ENCODE data around the gene C4BPA.

Gene C4BPA

GRCh38 chr1:207129053-207129452, 25.0 kb downstream of the C4BPA start:
- in situ Hi-C loops (cut with MboI; ENCODE audit: low sequenced_read_pairs, unreplicated experiment) = no loop called here
- DNase-seq (ENCODE audit: low spot score) = no peak
- TF ChIP-seq, protein P1, sequence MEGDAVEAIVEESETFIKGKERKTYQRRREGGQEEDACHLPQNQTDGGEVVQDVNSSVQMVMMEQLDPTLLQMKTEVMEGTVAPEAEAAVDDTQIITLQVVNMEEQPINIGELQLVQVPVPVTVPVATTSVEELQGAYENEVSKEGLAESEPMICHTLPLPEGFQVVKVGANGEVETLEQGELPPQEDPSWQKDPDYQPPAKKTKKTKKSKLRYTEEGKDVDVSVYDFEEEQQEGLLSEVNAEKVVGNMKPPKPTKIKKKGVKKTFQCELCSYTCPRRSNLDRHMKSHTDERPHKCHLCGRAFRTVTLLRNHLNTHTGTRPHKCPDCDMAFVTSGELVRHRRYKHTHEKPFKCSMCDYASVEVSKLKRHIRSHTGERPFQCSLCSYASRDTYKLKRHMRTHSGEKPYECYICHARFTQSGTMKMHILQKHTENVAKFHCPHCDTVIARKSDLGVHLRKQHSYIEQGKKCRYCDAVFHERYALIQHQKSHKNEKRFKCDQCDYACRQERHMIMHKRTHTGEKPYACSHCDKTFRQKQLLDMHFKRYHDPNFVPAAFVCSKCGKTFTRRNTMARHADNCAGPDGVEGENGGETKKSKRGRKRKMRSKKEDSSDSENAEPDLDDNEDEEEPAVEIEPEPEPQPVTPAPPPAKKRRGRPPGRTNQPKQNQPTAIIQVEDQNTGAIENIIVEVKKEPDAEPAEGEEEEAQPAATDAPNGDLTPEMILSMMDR (IDR thresholded peaks at IDR 0.05; ENCODE audit: borderline replicate concordance, control extremely low read depth, extremely low read depth, insufficient read depth, missing control alignments) = no peak

GRCh38 chr1:207130252-207131036, 26.4 kb downstream of the C4BPA start:
- in situ Hi-C loops (cut with MboI; ENCODE audit: low sequenced_read_pairs, unreplicated experiment) = no loop called here
- DNase-seq (ENCODE audit: low spot score) = no peak
- TF ChIP-seq, protein P1 (IDR thresholded peaks at IDR 0.05; ENCODE audit: borderline replicate concordance, control extremely low read depth, extremely low read depth, insufficient read depth, missing control alignments) = no peak

DNA sequence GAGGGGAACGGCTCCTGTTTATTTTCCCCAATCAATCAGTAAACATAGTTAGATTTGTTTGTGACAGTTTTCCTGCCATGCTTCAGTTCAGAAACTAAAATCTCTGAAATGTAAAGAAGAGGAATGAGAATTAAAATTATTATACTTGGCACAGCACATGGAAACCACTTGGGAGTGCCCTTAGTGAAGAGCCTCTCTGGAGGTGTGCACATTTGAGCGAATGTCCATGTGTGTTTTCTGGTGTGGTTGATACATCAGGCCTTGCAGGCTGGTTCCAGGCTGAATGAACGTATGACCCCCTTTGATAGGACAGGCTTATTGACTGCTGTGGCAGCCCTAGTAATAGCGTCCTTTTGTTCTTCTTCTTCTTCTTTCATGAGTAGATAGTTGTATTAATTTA, 27.1 kb downstream of the C4BPA start:
- TF ChIP-seq, protein P1 (IDR thresholded peaks at IDR 0.05; ENCODE audit: borderline replicate concordance, control extremely low read depth, extremely low read depth, insufficient read depth, missing control alignments) = no peak
- no peak for DNase-seq (ENCODE audit: low spot score)
- in situ Hi-C loops (cut with MboI; ENCODE audit: low sequenced_read_pairs, unreplicated experiment) = no loop called here

DNA sequence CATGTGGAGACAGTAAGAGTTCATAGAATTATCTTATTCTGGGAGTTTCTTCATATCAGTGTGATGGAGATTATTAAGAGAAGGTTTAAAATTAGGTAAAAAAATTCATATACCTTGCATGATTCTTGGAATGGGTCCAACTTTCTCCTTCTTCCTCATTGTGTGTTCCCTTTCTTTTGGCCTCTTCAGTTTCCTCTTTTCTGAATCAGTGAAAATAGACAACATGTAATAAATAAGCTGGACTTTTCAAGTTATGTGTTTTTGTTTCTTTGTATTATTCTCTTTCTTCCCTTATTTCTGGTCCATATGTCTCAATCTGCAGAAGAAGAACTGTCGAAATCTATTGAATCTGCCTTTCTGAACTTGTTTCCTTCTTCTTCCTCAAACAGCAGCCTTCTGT, 30.5 kb downstream of the C4BPA start:
- in situ Hi-C loops (cut with MboI; ENCODE audit: low sequenced_read_pairs, unreplicated experiment) = no loop called here
- no peak for DNase-seq (ENCODE audit: low spot score)
- TF ChIP-seq, protein P1 (IDR thresholded peaks at IDR 0.05; ENCODE audit: borderline replicate concordance, control extremely low read depth, extremely low read depth, insufficient read depth, missing control alignments) = no peak

- TF ChIP-seq, protein P1 (IDR thresholded peaks at IDR 0.05; ENCODE audit: borderline replicate concordance, control extremely low read depth, extremely low read depth, insufficient read depth, missing control alignments) = no peak
- DNase-seq (ENCODE audit: low spot score) = no peak
- in situ Hi-C loops (cut with MboI; ENCODE audit: low sequenced_read_pairs, unreplicated experiment) = no loop called here
These were observed 35.6 kb downstream of the C4BPA start for GRCh38 chr1:207139616-207140015.

DNA sequence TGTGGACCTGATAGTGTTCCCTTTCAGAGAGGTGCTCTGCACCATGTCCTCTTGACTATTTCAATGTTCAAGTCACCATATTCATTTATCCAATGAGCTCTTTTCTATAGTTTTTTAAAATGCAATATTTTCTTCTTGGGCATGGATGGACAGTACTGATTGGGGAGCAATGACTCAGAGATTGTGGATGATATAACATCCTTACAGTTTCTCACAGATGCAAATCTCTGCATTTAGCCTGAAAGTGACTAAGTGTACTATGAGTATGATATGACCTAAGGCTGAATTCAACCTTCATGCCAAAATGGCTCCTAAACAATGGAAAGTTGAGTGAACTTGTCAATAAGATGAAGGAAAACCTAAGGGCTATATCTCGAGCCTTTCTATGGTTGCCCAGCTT, 36.5 kb downstream of the C4BPA start:
- TF ChIP-seq, protein P1 (IDR thresholded peaks at IDR 0.05; ENCODE audit: borderline replicate concordance, control extremely low read depth, extremely low read depth, insufficient read depth, missing control alignments) = no peak
- in situ Hi-C loops (cut with MboI; ENCODE audit: low sequenced_read_pairs, unreplicated experiment) = no loop called here
- DNase-seq (ENCODE audit: low spot score) = no peak
